Activated T-helper 1 cell treated with anti-CD3 and anti-CD28 coated beads, Interleukin-12 subunit alpha, Interleukin-12 subunit beta, Interleukin-2, Interleukin-4 antibody, amounts not matched to agents 30 ng/mL and 10 ng/mL and 1 ng/mL, durations not matched to agents 14 hours and 24 hours and 36 hours (primary cell): ENCODE data around the gene GDF9. TPM values are rescaled to one million over a fixed set of nuclear protein-coding genes. Genes with fewer than 3 reads are reported as not detected.
"Not testable (repeated sequence)": the region's sequence is repeated elsewhere in the genome, so short reads cannot be mapped to it uniquely, and the experiment has no call there.

Source experiments
- DNase-seq: peaks from one replicate; pipeline ENCODE4 v3.0.0; 2021; ENCODE audit warnings: low spot score
- H3K27ac Mint-ChIP-seq: one replicate; pipeline ENCODE4 v1.8.0; 2021; ENCODE audit warnings: mild to moderate bottlenecking, mixed read lengths
- H3K27me3 Mint-ChIP-seq: one replicate; pipeline ENCODE4 v1.8.0; 2022; ENCODE audit warnings: mild to moderate bottlenecking, moderate library complexity, mixed read lengths; ENCODE audit not compliant: insufficient read depth
- H3K36me3 Mint-ChIP-seq: one replicate; pipeline ENCODE4 v1.8.0; 2021; ENCODE audit warnings: low read depth, mixed read lengths
- H3K4me1 Mint-ChIP-seq: one replicate; pipeline ENCODE4 v1.8.0; 2021; ENCODE audit warnings: low read depth, mixed read lengths
- H3K4me3 Mint-ChIP-seq: one replicate; pipeline ENCODE4 v1.8.0; 2021; ENCODE audit warnings: mild to moderate bottlenecking, moderate library complexity, mixed read lengths
- H3K9me3 Mint-ChIP-seq: one replicate; pipeline ENCODE4 v1.8.0; 2021; ENCODE audit warnings: mixed read lengths
- intact Hi-C: fragments of 100-400 bp; cut with micrococcal nuclease; formaldehyde crosslinking; loops from one replicate; pipeline ENCODE4 v1.15.1; 2024
- total RNA-seq: library from RNA; stranded (reverse); gene quantifications from 2 replicates; pipeline ENCODE4 v1.2.3, GENCODE V29; 2022

GDF9 gene
- total RNA-seq, 1 donor from 2014 or later, result 0.57 TPM

GRCh38 chr5:132868754-132869153 lies 2.5 kb upstream of the GDF9 start:
- DNase-seq, result no peak
- Mint-ChIP-seq H3K36me3 (peaks cover 32% of the 10 kb centered on the region), H3K4me1 (peaks cover 33% of the 10 kb centered on the region), H3K27me3 (no peaks in the 10 kb centered on the region), H3K4me3 (peak overlapping the region; percentile 95), H3K27ac (no peak overlapping the region), H3K9me3 (no peaks in the 10 kb centered on the region)
- intact Hi-C loops, result loop anchor here (5.0 kb wide), 2 partner anchors 371 to 641 kb away; partner anchors contain the start of gene P4HA2

- H3K4me1 Mint-ChIP-seq, result peaks cover 33% of the 10 kb centered on the region
- no peaks in the 10 kb centered on the region for H3K27me3 Mint-ChIP-seq
- no peaks in the 10 kb centered on the region for H3K9me3 Mint-ChIP-seq
- intact Hi-C loops, result loop anchor here (2.0 to 5.0 kb wide), 7 partner anchors 16 to 1232 kb away; partner anchors contain the start of genes P4HA2, RAPGEF6 and ZCCHC10
- H3K36me3 Mint-ChIP-seq, result peaks cover 24% of the 10 kb centered on the region
- peak overlapping the region; percentile 95 for H3K4me3 Mint-ChIP-seq
- H3K27ac Mint-ChIP-seq, result peak overlapping the region; percentile 99
- DNase-seq, result no peak
Measured at GRCh38 chr5:132867046-132867451, 780 bp upstream of the GDF9 start.

GRCh38 chr5:132865668-132866341 lies 464 bp downstream of the GDF9 start:
- Mint-ChIP-seq H3K4me3 (peak overlapping the region; percentile 95), H3K9me3 (no peaks in the 10 kb centered on the region), H3K4me1 (peaks cover 33% of the 10 kb centered on the region), H3K27ac (peak overlapping the region; percentile 99), H3K27me3 (no peaks in the 10 kb centered on the region), H3K36me3 (peaks cover 21% of the 10 kb centered on the region)
- intact Hi-C loops, result loop anchor here (1.0 to 5.0 kb wide), 14 partner anchors 17 to 1231 kb away; partner anchors contain the start of genes AFF4, KIF3A, P4HA2 and RAPGEF6
- DNase-seq, result no peak

- peaks cover 13% of the 10 kb centered on the region for H3K4me1 Mint-ChIP-seq
- DNase-seq, result no peak
- H3K27me3 Mint-ChIP-seq, result peaks cover 4% of the 10 kb centered on the region
- H3K36me3 Mint-ChIP-seq, result no peaks in the 10 kb centered on the region
- H3K9me3 Mint-ChIP-seq, result no peaks in the 10 kb centered on the region
- intact Hi-C loops, result no loop called here
- H3K4me3 Mint-ChIP-seq, result no peak overlapping the region
- H3K27ac Mint-ChIP-seq, result no peak overlapping the region
Measured at GRCh38 chr5:132860742-132861141, 5.5 kb downstream of the GDF9 start.

- intact Hi-C loops, result no loop called here
- peaks cover 6% of the 10 kb centered on the region for H3K4me1 Mint-ChIP-seq
- no peak overlapping the region for H3K4me3 Mint-ChIP-seq
- no peak for DNase-seq
- H3K36me3 Mint-ChIP-seq, result no peaks in the 10 kb centered on the region
- no peaks in the 10 kb centered on the region for H3K9me3 Mint-ChIP-seq
- peaks cover 4% of the 10 kb centered on the region for H3K27me3 Mint-ChIP-seq
- H3K27ac Mint-ChIP-seq, result no peak overlapping the region
Measured at GRCh38 chr5:132859889-132860437, 6.3 kb downstream of the GDF9 start.

- Mint-ChIP-seq H3K36me3 (no peaks in the 10 kb centered on the region), H3K9me3 (no peaks in the 10 kb centered on the region), H3K27me3 (peaks cover 4% of the 10 kb centered on the region), H3K4me1 (peaks cover 6% of the 10 kb centered on the region), H3K4me3 (no peak overlapping the region), H3K27ac (no peak overlapping the region)
- intact Hi-C loops, result no loop called here
- DNase-seq, result no peak
Measured at GRCh38 chr5:132856011-132856410, 10.3 kb downstream of the GDF9 start.

- H3K4me1 Mint-ChIP-seq, intact Hi-C loops, H3K36me3 Mint-ChIP-seq, H3K27ac Mint-ChIP-seq, H3K27me3 Mint-ChIP-seq, DNase-seq, H3K4me3 Mint-ChIP-seq, H3K9me3 Mint-ChIP-seq: not testable (repeated sequence)
Measured at GRCh38 chr5:132854992-132855391, 11.3 kb downstream of the GDF9 start.

- no peak for DNase-seq
- peaks cover 6% of the 10 kb centered on the region for H3K27me3 Mint-ChIP-seq
- H3K36me3 Mint-ChIP-seq, result no peaks in the 10 kb centered on the region
- no peaks in the 10 kb centered on the region for H3K9me3 Mint-ChIP-seq
- no peak overlapping the region for H3K4me3 Mint-ChIP-seq
- no peak overlapping the region for H3K27ac Mint-ChIP-seq
- no peaks in the 10 kb centered on the region for H3K4me1 Mint-ChIP-seq
- intact Hi-C loops, result no loop called here
Measured at GRCh38 chr5:132854301-132854700, 12.0 kb downstream of the GDF9 start.

GRCh38 chr5:132853790-132854189 lies 12.5 kb downstream of the GDF9 start:
- intact Hi-C loops, result no loop called here
- H3K9me3 Mint-ChIP-seq, result no peaks in the 10 kb centered on the region
- H3K27me3 Mint-ChIP-seq, result peaks cover 6% of the 10 kb centered on the region
- no peaks in the 10 kb centered on the region for H3K36me3 Mint-ChIP-seq
- no peak overlapping the region for H3K4me3 Mint-ChIP-seq
- H3K27ac Mint-ChIP-seq, result no peak overlapping the region
- DNase-seq, result no peak
- no peaks in the 10 kb centered on the region for H3K4me1 Mint-ChIP-seq

- no peak for DNase-seq
- H3K27ac Mint-ChIP-seq, result no peak overlapping the region
- H3K4me3 Mint-ChIP-seq, result no peak overlapping the region
- peaks cover 6% of the 10 kb centered on the region for H3K27me3 Mint-ChIP-seq
- H3K36me3 Mint-ChIP-seq, result no peaks in the 10 kb centered on the region
- H3K4me1 Mint-ChIP-seq, result no peaks in the 10 kb centered on the region
- intact Hi-C loops, result no loop called here
- no peaks in the 10 kb centered on the region for H3K9me3 Mint-ChIP-seq
Measured at GRCh38 chr5:132853323-132853722, 12.9 kb downstream of the GDF9 start.

GRCh38 chr5:132850066-132850465 lies 16.2 kb downstream of the GDF9 start:
- H3K27me3 Mint-ChIP-seq, result peaks cover 7% of the 10 kb centered on the region
- H3K4me1 Mint-ChIP-seq, result no peaks in the 10 kb centered on the region
- H3K36me3 Mint-ChIP-seq, result no peaks in the 10 kb centered on the region
- H3K4me3 Mint-ChIP-seq, result no peak overlapping the region
- no peaks in the 10 kb centered on the region for H3K9me3 Mint-ChIP-seq
- H3K27ac Mint-ChIP-seq, result no peak overlapping the region
- intact Hi-C loops, result no loop called here
- DNase-seq, result no peak

GRCh38 chr5:132849347-132849746 lies 16.9 kb downstream of the GDF9 start:
- Mint-ChIP-seq H3K4me3 (no peak overlapping the region), H3K9me3 (no peaks in the 10 kb centered on the region), H3K27ac (no peak overlapping the region), H3K36me3 (no peaks in the 10 kb centered on the region), H3K4me1 (no peaks in the 10 kb centered on the region), H3K27me3 (peaks cover 7% of the 10 kb centered on the region)
- no peak for DNase-seq
- intact Hi-C loops, result no loop called here

- Mint-ChIP-seq H3K36me3 (no peaks in the 10 kb centered on the region), H3K4me1 (no peaks in the 10 kb centered on the region), H3K27ac (no peak overlapping the region), H3K27me3 (peaks cover 7% of the 10 kb centered on the region), H3K4me3 (no peak overlapping the region), H3K9me3 (no peaks in the 10 kb centered on the region)
- intact Hi-C loops, result no loop called here
- no peak for DNase-seq
Measured at GRCh38 chr5:132848270-132848669, 18.0 kb downstream of the GDF9 start.
